HG02981 (cell line): Measurements from ENCODE around the gene SLC38A2.

ENCODE experiments used
- ATAC-seq: cut with Tn5 transposase; IDR thresholded peaks from one replicate; pipeline ENCODE4 v1.9.1; 2021; ENCODE audit warnings: mild to moderate bottlenecking, moderate library complexity; ENCODE audit not compliant: unreplicated experiment

Gene SLC38A2

DNA sequence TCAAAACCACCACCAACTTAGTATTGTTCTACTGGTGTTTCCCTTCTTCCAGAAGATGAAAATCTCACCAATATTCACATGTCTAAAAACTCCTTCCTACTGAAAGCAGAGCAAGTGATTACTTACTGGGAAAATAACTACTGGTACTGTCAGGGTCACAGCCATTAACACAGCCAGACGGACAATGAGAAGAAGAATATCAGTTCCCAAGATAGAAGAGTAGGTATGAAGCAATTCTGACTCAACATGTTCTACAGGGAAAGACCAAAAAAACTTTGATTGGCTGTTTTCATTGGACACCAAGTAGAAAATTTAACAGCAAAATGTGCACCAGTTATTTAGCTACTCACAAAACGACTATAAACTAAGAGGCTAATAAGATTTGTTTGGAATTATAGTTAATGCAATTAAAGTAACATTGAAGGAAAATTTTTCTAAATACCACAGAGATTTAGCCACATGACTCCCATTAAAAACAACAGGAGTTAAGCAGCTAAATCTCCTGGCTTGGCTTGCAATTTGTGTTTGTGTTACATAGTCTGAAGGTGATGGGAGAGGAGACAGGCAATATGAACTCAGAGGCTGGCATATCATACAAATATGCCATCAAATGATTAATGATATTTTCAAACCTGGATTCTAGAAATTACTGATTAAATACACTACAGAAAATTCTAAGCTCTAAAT is 9.5 kb downstream of the SLC38A2 start:
- ATAC-seq, result no peak

GRCh38 chr12:46361667-46362034 is 10.9 kb downstream of the SLC38A2 start:
- no peak for ATAC-seq

- no peak for ATAC-seq
Measured at GRCh38 chr12:46360908-46361666, 11.5 kb downstream of the SLC38A2 start.

DNA sequence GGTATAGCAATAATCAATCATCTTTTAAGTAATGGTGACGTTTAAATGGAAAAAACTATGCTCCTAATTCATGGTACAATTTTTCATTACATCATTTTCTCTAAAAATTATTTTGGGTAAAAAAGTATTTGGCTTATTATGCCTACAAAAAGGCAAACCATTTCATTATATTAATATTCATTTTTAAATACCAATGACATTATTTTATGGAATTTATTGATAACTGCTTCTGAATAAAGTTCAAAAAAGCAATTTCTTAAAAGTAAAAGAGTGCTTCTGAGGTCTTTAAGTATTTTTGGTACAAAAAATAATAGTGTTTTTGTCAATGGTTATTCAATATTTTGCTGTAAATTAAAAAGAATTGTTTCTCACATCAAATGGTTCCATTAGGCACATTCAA is 12.2 kb downstream of the SLC38A2 start:
- no peak for ATAC-seq

DNA sequence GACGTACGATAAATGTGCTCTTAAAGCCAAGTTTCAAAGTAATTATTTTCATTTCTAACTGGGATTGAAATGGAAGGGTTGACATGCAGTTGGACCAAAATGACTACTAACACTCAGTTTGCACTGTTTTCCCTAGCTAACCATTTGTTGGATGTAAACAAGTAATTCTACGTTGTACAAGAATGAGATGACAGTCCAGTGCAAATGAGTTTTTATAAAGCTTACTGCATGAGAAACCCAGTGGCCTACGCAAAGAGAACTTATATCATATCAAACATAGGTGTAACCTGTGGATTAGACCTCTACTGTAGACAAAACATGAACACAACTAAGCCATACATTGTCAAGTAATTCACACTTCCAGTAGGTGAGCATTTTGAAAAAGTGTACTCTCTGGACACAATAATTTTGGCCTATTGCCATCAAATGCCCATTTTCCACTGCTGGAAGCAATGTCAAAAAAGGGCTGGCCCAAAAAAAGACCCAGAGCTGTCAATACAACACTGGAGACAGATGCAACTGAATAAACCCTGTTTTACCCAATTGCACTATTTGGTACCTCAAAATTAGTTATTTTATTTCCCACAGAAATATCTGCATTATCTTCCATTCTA is 12.8 kb downstream of the SLC38A2 start:
- ATAC-seq, result no peak

GRCh38 chr12:46358791-46359666 is 13.5 kb downstream of the SLC38A2 start:
- ATAC-seq, result no peak

DNA sequence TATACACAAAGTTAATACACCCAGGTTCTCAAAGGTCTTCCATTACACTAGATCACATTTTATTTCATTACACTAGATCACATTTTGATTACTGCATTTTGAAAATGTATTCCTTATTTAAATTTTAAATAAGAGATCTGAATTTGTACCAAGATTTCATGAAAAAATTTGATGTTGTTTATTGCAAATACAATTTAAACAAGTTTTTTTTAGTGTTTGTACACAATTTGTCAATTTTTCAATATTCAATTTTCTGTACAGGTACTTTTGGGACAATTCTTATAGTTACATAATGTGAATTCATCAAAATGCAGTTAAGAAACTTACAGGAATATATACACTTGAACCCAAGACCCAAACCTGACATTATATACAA is 14.3 kb downstream of the SLC38A2 start:
- ATAC-seq, result no peak

DNA sequence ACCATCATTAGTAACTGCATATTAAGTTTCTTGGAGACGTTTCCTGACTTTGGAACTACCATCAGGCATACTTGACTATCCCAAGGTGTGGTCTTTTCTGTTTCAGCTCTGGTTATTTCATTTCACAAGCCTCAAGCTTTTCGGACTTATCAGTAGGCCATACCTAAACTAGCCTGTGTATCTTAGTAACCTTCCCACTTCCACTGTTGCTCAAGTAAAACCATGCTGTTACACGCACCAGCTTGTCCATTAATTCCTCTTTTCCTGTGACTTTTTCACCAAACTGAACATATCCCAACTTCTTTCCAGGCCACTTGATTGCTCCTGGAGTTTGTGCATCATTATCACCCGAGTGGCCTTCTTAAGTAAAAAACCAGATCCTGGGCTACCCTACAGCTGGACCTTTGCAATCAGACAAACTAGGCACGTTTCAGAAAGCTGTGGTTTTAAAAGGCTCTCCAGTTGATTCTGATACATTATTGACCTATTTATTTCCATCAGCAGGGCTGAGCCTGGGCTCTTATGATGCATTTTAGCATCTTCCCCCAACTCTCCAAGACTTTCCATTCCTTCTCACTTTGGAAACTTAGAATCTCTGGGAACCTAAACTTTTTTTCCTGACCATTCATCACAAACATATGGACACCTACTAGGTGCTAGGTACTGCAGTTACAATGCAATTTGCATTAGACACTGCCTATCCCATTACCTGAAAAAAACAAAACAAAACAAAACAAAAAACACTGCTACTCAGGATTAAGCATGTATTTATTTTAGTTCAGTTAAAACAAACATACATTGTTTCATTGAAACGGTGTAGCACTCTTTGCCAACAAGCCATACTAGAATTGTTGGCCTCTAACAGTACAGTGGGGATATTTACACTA is 14.9 kb downstream of the SLC38A2 start:
- no peak for ATAC-seq

DNA sequence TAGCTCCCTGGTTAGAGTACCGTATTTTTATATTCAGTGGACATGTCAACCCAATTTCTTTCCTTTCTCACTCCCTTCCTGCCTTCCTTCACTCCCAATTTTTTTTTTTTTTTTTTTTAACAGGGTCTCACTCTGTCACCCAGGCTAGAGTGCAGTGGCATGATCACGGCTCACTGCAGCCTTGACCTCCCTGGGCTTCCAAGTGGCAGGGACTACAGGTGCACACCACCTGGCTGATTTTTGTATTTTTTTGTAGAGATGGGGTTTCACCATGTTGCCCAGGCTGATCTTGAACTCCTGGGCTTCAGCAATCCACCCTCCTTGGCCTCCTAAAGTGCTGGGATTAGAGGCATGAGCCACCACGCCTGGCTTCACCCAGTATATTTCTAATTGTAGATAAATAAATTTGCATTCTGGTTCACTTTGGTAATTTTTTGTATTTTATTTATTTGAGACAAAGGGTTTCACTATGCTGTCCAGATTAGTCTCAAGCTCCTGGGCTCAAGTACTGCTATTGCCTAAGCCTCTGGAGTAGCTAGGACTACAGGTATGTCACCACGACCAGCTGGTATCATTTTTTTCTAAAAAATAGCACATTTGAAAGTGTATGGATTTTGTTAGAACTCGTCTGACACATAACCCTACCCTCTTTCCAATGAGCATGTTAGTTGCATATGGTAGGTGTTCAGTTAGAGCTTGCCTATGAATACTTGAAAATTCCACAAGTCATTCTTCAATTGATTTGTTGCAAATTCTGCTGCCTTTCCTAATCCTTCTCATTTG is 15.7 kb downstream of the SLC38A2 start:
- ATAC-seq, result no peak

GRCh38 chr12:46354802-46355199 is 17.8 kb downstream of the SLC38A2 start:
- ATAC-seq, result no peak

DNA sequence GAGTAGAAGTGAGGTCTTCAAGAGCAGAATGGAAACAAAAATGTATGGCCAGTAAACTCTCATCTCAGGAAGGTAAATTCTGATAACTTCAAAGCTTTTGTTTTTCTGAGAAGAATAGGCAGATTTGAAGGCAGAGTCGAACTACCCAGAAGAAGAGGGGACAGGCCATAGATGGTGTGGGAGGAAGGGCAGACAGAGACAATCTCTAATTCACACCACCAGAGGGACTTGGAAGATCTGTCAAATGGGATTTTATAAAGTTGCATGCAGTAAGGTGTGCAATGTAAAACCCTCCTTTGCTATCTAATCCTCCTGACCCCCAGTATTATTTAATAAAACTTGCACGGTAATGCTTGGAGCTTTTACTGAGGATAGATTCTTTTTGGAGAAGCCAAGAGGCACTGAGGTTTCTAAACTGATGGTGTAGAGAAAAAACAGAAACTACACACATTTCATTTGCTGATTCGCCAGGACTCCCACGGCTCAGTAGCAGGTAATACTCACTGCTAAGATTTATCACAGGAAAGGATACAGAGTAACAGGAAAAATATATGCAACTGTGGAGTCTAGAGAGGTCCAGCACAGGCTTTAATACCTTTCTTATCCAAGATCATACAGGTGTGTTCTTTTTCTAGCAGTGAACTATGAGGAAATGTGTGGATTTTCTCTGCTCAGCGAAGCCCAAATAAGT is 18.3 kb downstream of the SLC38A2 start:
- ATAC-seq, result no peak

DNA sequence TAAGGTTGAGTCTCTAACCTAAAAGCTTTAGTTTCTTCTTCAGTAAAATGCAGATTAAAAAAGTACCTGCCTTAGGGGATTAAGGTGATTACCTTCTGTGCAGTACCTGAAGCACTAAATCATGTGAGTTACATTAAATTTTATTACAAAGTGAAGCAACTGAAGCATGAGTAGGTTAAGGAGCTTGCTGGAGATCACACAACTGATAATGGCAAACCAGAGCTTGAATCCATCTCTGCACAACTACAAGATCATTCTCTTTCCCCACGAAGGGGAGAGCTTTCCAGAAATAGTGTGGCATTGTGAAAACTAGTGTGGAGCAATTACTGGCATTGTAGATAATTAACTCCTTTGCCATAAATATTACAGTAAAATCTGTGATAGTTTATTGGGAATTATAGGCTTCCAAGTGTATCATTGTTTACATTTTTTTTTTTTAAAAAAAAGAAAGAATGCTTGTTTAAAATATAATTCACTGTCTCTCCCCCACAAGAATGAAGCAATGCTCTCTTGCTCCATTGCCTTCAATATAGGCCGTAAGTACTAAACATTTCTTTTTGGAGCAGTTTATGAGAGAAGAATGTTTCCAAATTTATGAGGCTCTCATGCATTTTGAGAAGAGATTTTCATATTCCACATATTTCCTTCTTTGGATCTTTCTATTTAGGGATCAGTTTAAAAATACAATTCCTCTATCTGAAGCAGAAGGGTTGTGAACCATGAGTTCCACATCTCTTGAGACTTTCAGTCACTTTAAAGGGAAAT is 20.5 kb downstream of the SLC38A2 start:
- ATAC-seq, result no peak

GRCh38 chr12:46351138-46351537 is 21.4 kb downstream of the SLC38A2 start:
- ATAC-seq, result no peak

DNA sequence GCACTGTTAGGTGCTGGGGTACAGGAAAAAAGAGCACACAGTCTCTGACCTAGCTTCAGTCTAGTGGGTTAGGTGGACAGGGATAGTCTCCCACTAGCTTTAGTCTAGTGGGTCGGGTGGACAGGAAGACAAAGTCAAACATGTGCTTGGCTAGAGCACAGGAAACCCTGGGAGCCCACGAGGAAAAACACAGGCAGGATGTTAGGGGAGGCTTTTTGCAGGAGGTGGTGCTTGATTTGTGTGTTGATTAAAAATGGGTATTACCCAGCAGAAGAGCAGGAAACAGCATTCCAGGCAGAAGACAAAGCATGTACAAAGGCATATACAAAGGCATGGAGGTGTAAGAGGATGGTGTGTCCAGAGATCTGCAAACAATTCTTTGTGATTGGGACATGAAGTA is 23.3 kb downstream of the SLC38A2 start:
- no peak for ATAC-seq

- ATAC-seq, result no peak
Measured at GRCh38 chr12:46343118-46343852, 29.3 kb downstream of the SLC38A2 start.

GRCh38 chr12:46342562-46343033 is 30.0 kb downstream of the SLC38A2 start:
- ATAC-seq, result no peak

GRCh38 chr12:46339051-46339450 is 33.5 kb downstream of the SLC38A2 start:
- no peak for ATAC-seq
